Type B pancreatic cell (in vitro differentiated cells): Measurements from ENCODE around the gene RIPOR1. TPM values are rescaled to one million over a fixed set of nuclear protein-coding genes. Genes with fewer than 3 reads are reported as not detected.

Experiments used
- DNase-seq: peaks from one replicate; pipeline ENCODE4 v3.0.0; 2021; ENCODE audit warnings: mixed read lengths; ENCODE audit not compliant: unreplicated experiment; ENCODE audit errors: extremely low spot score
- H3K27ac Mint-ChIP-seq: 2 replicates; pipeline ENCODE4 v1.8.0; 2021; ENCODE audit warnings: mild to moderate bottlenecking, mixed read lengths
- H3K27me3 Mint-ChIP-seq: 2 replicates; pipeline ENCODE4 v1.8.0; 2021; ENCODE audit warnings: mixed read lengths
- H3K36me3 Mint-ChIP-seq: 2 replicates; pipeline ENCODE4 v1.8.0; 2021; ENCODE audit warnings: mixed read lengths
- H3K4me1 Mint-ChIP-seq: one replicate; pipeline ENCODE4 v1.8.0; 2021; ENCODE audit warnings: mixed read lengths; ENCODE audit not compliant: unreplicated experiment
- H3K4me3 Mint-ChIP-seq: 2 replicates; pipeline ENCODE4 v1.8.0; 2021; ENCODE audit warnings: mild to moderate bottlenecking, mixed read lengths
- H3K9me3 Mint-ChIP-seq: 2 replicates; pipeline ENCODE4 v1.8.0; 2021; ENCODE audit warnings: mixed read lengths
- CTCF ChIP-seq: fragments of 200-600 bp; sonication (generic); conservative IDR thresholded peaks from 2 replicates; pipeline ENCODE4 v1.5.0; 2021; ENCODE audit warnings: antibody characterized with exemption, mild to moderate bottlenecking
- total RNA-seq: library from RNA; stranded (reverse); gene quantifications from 2 replicates; pipeline ENCODE4 v1.2.1, GENCODE V29; 2021; ENCODE audit warnings: low replicate concordance

Gene RIPOR1
- total RNA-seq, 1 donor from 2014 or later, result 43.1 TPM

- Mint-ChIP-seq H3K27ac (no peak overlapping the region), H3K4me3 (no peak overlapping the region), H3K36me3 (no peaks in the 10 kb centered on the region), H3K4me1 (peaks cover 24% of the 10 kb centered on the region), H3K9me3 (no peaks in the 10 kb centered on the region), H3K27me3 (no peaks in the 10 kb centered on the region)
- no peak for DNase-seq
- no peak for TF ChIP-seq CTCF
Measured at GRCh38 chr16:67565470-67566100, 37.0 kb downstream of the RIPOR1 start.

- H3K27ac Mint-ChIP-seq, result no peak overlapping the region
- no peak for TF ChIP-seq CTCF
- peaks cover 17% of the 10 kb centered on the region for H3K36me3 Mint-ChIP-seq
- DNase-seq, result no peak
- H3K27me3 Mint-ChIP-seq, result no peaks in the 10 kb centered on the region
- H3K9me3 Mint-ChIP-seq, result no peaks in the 10 kb centered on the region
- H3K4me3 Mint-ChIP-seq, result no peak overlapping the region
- H3K4me1 Mint-ChIP-seq, result peaks cover 6% of the 10 kb centered on the region
Measured at GRCh38 chr16:67571464-67571863, 42.8 kb downstream of the RIPOR1 start.

- no peaks in the 10 kb centered on the region for H3K9me3 Mint-ChIP-seq
- peaks cover 3% of the 10 kb centered on the region for H3K4me1 Mint-ChIP-seq
- H3K4me3 Mint-ChIP-seq, result no peak overlapping the region
- no peak for TF ChIP-seq CTCF
- no peak overlapping the region for H3K27ac Mint-ChIP-seq
- no peak for DNase-seq
- H3K36me3 Mint-ChIP-seq, result peaks cover 22% of the 10 kb centered on the region
- H3K27me3 Mint-ChIP-seq, result no peaks in the 10 kb centered on the region
Measured at GRCh38 chr16:67571981-67572431, 43.4 kb downstream of the RIPOR1 start.

DNA sequence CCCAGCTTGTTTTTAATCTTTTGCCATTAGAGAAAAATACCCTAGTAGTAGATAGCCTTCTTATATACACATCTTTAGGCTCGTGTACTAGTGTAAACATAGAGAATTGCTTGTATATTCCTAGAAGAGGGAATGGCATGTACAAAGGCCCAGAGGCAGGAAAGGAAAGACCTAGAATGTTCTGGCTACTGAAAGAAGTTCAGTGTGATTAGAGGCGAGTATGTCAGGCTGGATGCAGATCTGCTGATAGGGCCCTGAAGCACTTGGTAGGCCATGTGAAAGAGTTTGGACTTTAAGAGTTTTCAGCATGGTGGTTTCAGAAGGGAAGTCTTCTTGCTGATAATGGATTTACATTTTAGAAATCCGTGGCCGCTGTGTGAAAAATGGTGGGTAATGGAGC, 51.1 kb downstream of the RIPOR1 start:
- Mint-ChIP-seq H3K9me3 (no peaks in the 10 kb centered on the region), H3K36me3 (peaks cover 21% of the 10 kb centered on the region), H3K4me1 (no peaks in the 10 kb centered on the region), H3K4me3 (no peak overlapping the region), H3K27ac (no peak overlapping the region), H3K27me3 (no peaks in the 10 kb centered on the region)
- DNase-seq, result no peak
- no peak for TF ChIP-seq CTCF

DNA sequence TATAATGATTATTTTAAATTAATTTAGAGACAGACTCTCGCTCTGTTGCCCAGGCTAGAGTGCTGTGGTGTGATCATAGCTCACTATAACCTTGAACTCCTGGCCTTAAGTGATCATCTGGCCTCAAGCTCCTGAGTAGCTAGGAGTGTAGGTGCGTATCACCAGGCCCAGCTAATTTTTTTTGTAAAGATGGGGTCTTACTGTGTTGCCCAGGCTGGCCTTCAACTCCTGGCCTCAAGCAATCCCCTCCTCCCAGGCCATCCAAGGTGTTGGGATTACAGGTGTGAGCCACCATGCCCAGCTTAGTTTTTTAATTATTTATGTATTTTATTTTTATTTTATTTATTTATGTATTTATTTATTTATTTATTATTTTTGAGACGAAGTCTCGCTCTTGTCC, 51.6 kb downstream of the RIPOR1 start:
- no peak for DNase-seq
- H3K36me3 Mint-ChIP-seq, result peaks cover 17% of the 10 kb centered on the region

More for the DNA sequence above, 51.6 kb downstream of the RIPOR1 start:
- no peaks in the 10 kb centered on the region for H3K9me3 Mint-ChIP-seq
- H3K27me3 Mint-ChIP-seq, result no peaks in the 10 kb centered on the region
- H3K4me3 Mint-ChIP-seq, result no peak overlapping the region
- no peak overlapping the region for H3K27ac Mint-ChIP-seq
- TF ChIP-seq CTCF, result no peak
- no peaks in the 10 kb centered on the region for H3K4me1 Mint-ChIP-seq
